HepG2 (cell line): ENCODE measurements around the gene COPE. TPM values are rescaled to one million over a fixed set of nuclear protein-coding genes. Genes with fewer than 3 reads are reported as not detected.

ENCODE experiments used
- AKAP8 ChIP-seq: sonication (generic); formaldehyde crosslinking; IDR thresholded peaks from 2 replicates; pipeline ENCODE4 v1.5.1; 2020; ENCODE audit warnings: mild to moderate bottlenecking, missing genetic modification reagents
- AKNA ChIP-seq: sonication (generic); formaldehyde crosslinking; IDR thresholded peaks from 2 replicates; pipeline ENCODE4 v1.4.0; 2020; ENCODE audit warnings: missing genetic modification reagents, borderline replicate concordance
- BCL6 ChIP-seq: IDR thresholded peaks from 2 replicates; pipeline ENCODE4 v1.6.1; 2016; ENCODE audit warnings: missing genetic modification reagents, missing compliant biosample characterization
- ETV6 ChIP-seq: sonication (generic); formaldehyde crosslinking; conservative IDR thresholded peaks from 2 replicates; pipeline ENCODE4 v1.4.0; 2020; ENCODE audit warnings: missing genetic modification reagents
- FOXP1 ChIP-seq, 2 experiments: fragments of 450-650 bp in 1 of 2; IDR thresholded peaks; 2 replicates each; pipeline ENCODE4 v1.6.1; 2017 to 2018; ENCODE audit warnings: antibody characterized with exemption in 1 of 2
- HNRNPH1 ChIP-seq: fragments of 200-400 bp; formaldehyde crosslinking; optimal IDR thresholded peaks from 2 replicates; pipeline ENCODE3; 2017; ENCODE audit warnings: mild to moderate bottlenecking, low read depth, low read length
- HOXA5 ChIP-seq: sonication (generic); formaldehyde crosslinking; IDR thresholded peaks from 2 replicates; pipeline ENCODE4 v1.4.0; 2020; ENCODE audit warnings: missing genetic modification reagents
- KMT2A ChIP-seq: sonication (generic); formaldehyde crosslinking; IDR thresholded peaks from 2 replicates; pipeline ENCODE4 v1.4.0; 2020; ENCODE audit warnings: missing genetic modification reagents
- MEIS1 ChIP-seq: sonication (generic); formaldehyde crosslinking; IDR thresholded peaks from 2 replicates; pipeline ENCODE4 v1.9.0; 2021; ENCODE audit warnings: mild to moderate bottlenecking, missing genetic modification reagents, moderate library complexity, borderline replicate concordance
- MXD4 ChIP-seq: IDR thresholded peaks from 2 replicates; pipeline ENCODE4 v1.6.1; 2016; ENCODE audit warnings: mild to moderate bottlenecking, missing biosample characterization, missing genetic modification reagents
- NFE2 ChIP-seq: sonication (generic); formaldehyde crosslinking; IDR thresholded peaks from 2 replicates; pipeline ENCODE4 v1.4.0; 2020; ENCODE audit warnings: missing genetic modification reagents
- SAP130 ChIP-seq: IDR thresholded peaks from 2 replicates; pipeline ENCODE4 v1.6.1; 2016; ENCODE audit warnings: low read depth
- TARDBP ChIP-seq: sonication (generic); formaldehyde crosslinking; IDR thresholded peaks from 2 replicates; pipeline ENCODE4 v1.8.0; 2022; ENCODE audit warnings: mild to moderate bottlenecking, missing genetic modification reagents
- THYN1 ChIP-seq: sonication (generic); formaldehyde crosslinking; IDR thresholded peaks from 2 replicates; pipeline ENCODE4 v1.8.1; 2023; ENCODE audit warnings: low read depth, mild to moderate bottlenecking, moderate library complexity, missing genetic modification reagents, borderline replicate concordance
- TP53 ChIP-seq: sonication (generic); formaldehyde crosslinking; conservative IDR thresholded peaks from 2 replicates; pipeline ENCODE4 v1.4.0; 2020; ENCODE audit warnings: missing genetic modification reagents
- YEATS2 ChIP-seq: sonication (generic); formaldehyde crosslinking; IDR thresholded peaks from 2 replicates; pipeline ENCODE4 v1.4.0; 2020; ENCODE audit warnings: missing genetic modification reagents, borderline replicate concordance
- ZBTB14 ChIP-seq: sonication (generic); formaldehyde crosslinking; IDR thresholded peaks from 2 replicates; pipeline ENCODE4 v1.4.0; 2020; ENCODE audit warnings: missing genetic modification reagents
- ZNF484 ChIP-seq: sonication (generic); formaldehyde crosslinking; IDR thresholded peaks from 2 replicates; pipeline ENCODE4 v1.5.1; 2020; ENCODE audit warnings: mild to moderate bottlenecking, low read depth, missing genetic modification reagents, borderline replicate concordance
- ZNF598 ChIP-seq: sonication (generic); formaldehyde crosslinking; IDR thresholded peaks from 2 replicates; pipeline ENCODE4 v1.5.1; 2020; ENCODE audit warnings: mild to moderate bottlenecking, missing genetic modification reagents, borderline replicate concordance
- ZNF773 ChIP-seq: sonication (generic); formaldehyde crosslinking; IDR thresholded peaks from 2 replicates; pipeline ENCODE4 v1.4.0; 2020; ENCODE audit warnings: missing genetic modification reagents, borderline replicate concordance
- ZNF777 ChIP-seq: sonication (generic); formaldehyde crosslinking; IDR thresholded peaks from 2 replicates; pipeline ENCODE4 v1.4.0; 2020; ENCODE audit warnings: missing genetic modification reagents
- polyA plus RNA-seq, 8 experiments: library from polyadenylated mRNA; depleted of rRNA in 3 of 8; stranded (reverse) in 7 of 8; unstranded in 1 of 8; fragments of >200 nt; fragmentation: Illumina TruSeq in 4 of 8; extraction: Trizol in 4 of 8; gene quantifications; 2 replicates each; pipeline versions ENCODE4 v1.2.1 to v1.2.3, GENCODE V29; 2011 to 2016; ENCODE audit warnings: low read depth in 4 of 8, missing spikeins in 1 of 8, mixed read lengths in 1 of 8; ENCODE audit not compliant: insufficient read depth in 1 of 8
- total RNA-seq, 5 experiments: library from RNA; depleted of rRNA; stranded (reverse); fragments of >200 nt; fragmentation: Illumina TruSeq; extraction: Trizol; gene quantifications; 2 replicates each; pipeline ENCODE4 v1.2.3, GENCODE V29; 2016; ENCODE audit warnings: low read depth in 1 of 5

The COPE gene
- total and polyA plus RNA-seq, 2 of the 13 experiments (the other 11 are each of a cell fraction or from before 2014, with no cell fraction given), result 189 to 205 TPM

GRCh38 chr19:18895038-18895823, 24.0 kb downstream of the COPE start (continued):
- TF ChIP-seq AKNA (CRISPR knock-in tag) (no peak), THYN1 (CRISPR knock-in tag) (no peak), FOXP1 (IDR thresholded peaks at IDR 0.05) (no peak), FOXP1 (CRISPR knock-in tag; IDR thresholded peaks at IDR 0.05) (no peak), ZNF777 (CRISPR knock-in tag) (0 out of 2 replicates have a peak, but pooled peaks have one; percentile 21), KMT2A (CRISPR knock-in tag) (0 out of 2 replicates have a peak, but pooled peaks have one; percentile 50), TARDBP (no peak), BCL6 (CRISPR knock-in tag) (peak; percentile 26; the same call in 1 of the 2 replicates), SAP130 (CRISPR knock-in tag) (peak; percentile 78), HNRNPH1 (no peak), ZNF484 (CRISPR knock-in tag) (no peak), MEIS1 (CRISPR knock-in tag) (peak; percentile 28; the same call in 1 of the 2 replicates), TP53 (CRISPR knock-in tag) (no peak), YEATS2 (no peak), NFE2 (CRISPR knock-in tag) (no peak), MXD4 (peak; percentile 60; the same call in 1 of the 2 replicates), AKAP8 (CRISPR knock-in tag) (peak; percentile 70; the same call in 1 of the 2 replicates), ZNF598 (CRISPR knock-in tag) (0 out of 2 replicates have a peak, but pooled peaks have one; percentile 88), ZBTB14 (CRISPR knock-in tag) (peak; percentile 17; the same call in 1 of the 2 replicates), ETV6 (CRISPR knock-in tag) (no peak), HOXA5 (CRISPR knock-in tag) (0 out of 2 replicates have a peak, but pooled peaks have one; percentile 54), ZNF773 (no peak)
